CD4-positive, CD25-positive, alpha-beta regulatory T cell (primary cell): ENCODE measurements around the gene MSANTD3. TPM values are rescaled to one million over a fixed set of nuclear protein-coding genes. Genes with fewer than 3 reads are reported as not detected.
"Not testable (repeated sequence)": the region's sequence is repeated elsewhere in the genome, so short reads cannot be mapped to it uniquely, and the experiment has no call there.

Experiments
- ATAC-seq, 2 donors: fragments of 150-1000 bp; cut with Tn5 transposase; one replicate each; pipeline ENCODE4 v1.10.0; 2021; ENCODE audit warnings: low read depth in 2 of 2, moderate number of reproducible peaks in 2 of 2, moderate library complexity in 1 of 2
- DNase-seq, 3 donors: peaks; one replicate each; pipeline versions ENCODE4 v3.0.0 to v3.0.0-alpha.2; 2012 to 2022; ENCODE audit warnings: mixed read lengths in 1 of 3
- H3K27ac ChIP-seq: one replicate; pipeline ENCODE4 v1.7.0; 2013; ENCODE audit warnings: mild to moderate bottlenecking, low read length; ENCODE audit not compliant: insufficient read depth, poor library complexity, severe bottlenecking
- H3K27me3 ChIP-seq: one replicate; pipeline ENCODE4 v1.7.0; 2013; ENCODE audit warnings: low read length; ENCODE audit not compliant: control insufficient read depth, insufficient read depth
- H3K36me3 ChIP-seq: one replicate; pipeline ENCODE4 v1.7.0; 2013; ENCODE audit warnings: mild to moderate bottlenecking, low read length, moderate library complexity; ENCODE audit not compliant: control insufficient read depth, insufficient read depth
- H3K4me1 ChIP-seq: 2 replicates; pipeline ENCODE4 v1.7.0; 2013; ENCODE audit warnings: mild to moderate bottlenecking, low read length; ENCODE audit not compliant: insufficient read depth, control insufficient read depth, poor library complexity, severe bottlenecking
- H3K4me3 ChIP-seq: one replicate; pipeline ENCODE4 v1.7.0; 2013; ENCODE audit warnings: low read depth, mild to moderate bottlenecking, low read length, moderate library complexity
- H3K9me3 ChIP-seq, 2 experiments: 1 replicate in 1 of 2; 2 replicates in 1 of 2; pipeline ENCODE4 v1.7.0; 2013; ENCODE audit warnings: low read length in 2 of 2, mild to moderate bottlenecking in 1 of 2, moderate library complexity in 1 of 2; ENCODE audit not compliant: control insufficient read depth in 2 of 2
- H3K27ac Mint-ChIP-seq, 3 donors: one replicate each; pipeline ENCODE4 v1.8.0; 2020 to 2022; ENCODE audit warnings: mild to moderate bottlenecking in 3 of 3, mixed read lengths in 3 of 3, moderate library complexity in 2 of 3
- H3K27me3 Mint-ChIP-seq: one replicate; pipeline ENCODE4 v1.8.0; 2022; ENCODE audit warnings: mild to moderate bottlenecking, mixed read lengths
- H3K36me3 Mint-ChIP-seq: one replicate; pipeline ENCODE4 v1.8.0; 2020; ENCODE audit warnings: mixed read lengths
- H3K4me1 Mint-ChIP-seq, 4 donors: one replicate each; pipeline ENCODE4 v1.8.0; 2020 to 2022; ENCODE audit warnings: mixed read lengths in 4 of 4, mild to moderate bottlenecking in 1 of 4
- H3K4me3 Mint-ChIP-seq, 4 donors: one replicate each; pipeline ENCODE4 v1.8.0; 2020 to 2022; ENCODE audit warnings: mild to moderate bottlenecking in 4 of 4, mixed read lengths in 4 of 4, moderate library complexity in 3 of 4
- H3K9me3 Mint-ChIP-seq, 7 donors: one replicate each; pipeline ENCODE4 v1.8.0; 2020 to 2022; ENCODE audit warnings: mixed read lengths in 7 of 7, mild to moderate bottlenecking in 3 of 7, moderate library complexity in 2 of 7
- polyA plus RNA-seq, 4 donors: library from polyadenylated mRNA; unstranded; fragments of 300-500 nt; fragmentation: Illumina TruSeq; gene quantifications; one replicate each; pipeline ENCODE4 v1.2.3, GENCODE V29; 2021
- total RNA-seq: library from RNA; stranded (reverse); gene quantifications from one replicate; pipeline ENCODE4 v1.2.3, GENCODE V29; 2022

MSANTD3 gene
- total and polyA plus RNA-seq, 5 donors from 2014 or later = 3.0 to 5.9 (median 3.9) TPM

DNA sequence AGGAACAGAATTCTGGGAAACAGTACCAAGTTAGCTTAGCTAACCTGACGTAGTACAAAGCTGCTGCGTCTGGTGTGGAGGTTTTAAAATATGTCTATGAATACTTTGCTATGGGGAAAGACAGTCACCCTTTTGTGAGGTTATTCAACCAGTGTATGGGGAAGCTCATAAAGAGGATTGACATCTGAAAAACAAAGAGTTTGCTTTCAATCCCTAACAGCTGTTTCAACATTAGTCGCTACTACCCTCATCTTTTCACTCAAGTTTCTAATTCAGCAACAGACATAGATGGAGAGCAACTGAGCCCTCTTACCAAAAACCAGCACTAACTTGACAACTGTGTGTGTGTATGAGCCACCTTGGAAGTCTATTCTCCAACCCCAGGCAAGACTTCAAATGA lies 7.8 kb upstream of the MSANTD3 start:
- Mint-ChIP-seq H3K36me3 (no peaks in the 10 kb centered on the region), H3K27ac (no peak overlapping the region), H3K4me3 (no peak overlapping the region), H3K4me1 (no peaks in the 10 kb centered on the region), H3K27me3 (peaks cover 68% of the 10 kb centered on the region), H3K9me3 (peaks cover 0 to 1% (median 0%) of the 10 kb centered on the region in 7 donors)
- DNase-seq = no peak
- Histone ChIP-seq H3K36me3 (no peaks in the 10 kb centered on the region), H3K27ac (no peak overlapping the region), H3K4me1 (no peaks in the 10 kb centered on the region), H3K27me3 (peaks cover 17% of the 10 kb centered on the region), H3K4me3 (no peak overlapping the region), H3K9me3 (no peaks in the 10 kb centered on the region)
- ATAC-seq = no peak

DNA sequence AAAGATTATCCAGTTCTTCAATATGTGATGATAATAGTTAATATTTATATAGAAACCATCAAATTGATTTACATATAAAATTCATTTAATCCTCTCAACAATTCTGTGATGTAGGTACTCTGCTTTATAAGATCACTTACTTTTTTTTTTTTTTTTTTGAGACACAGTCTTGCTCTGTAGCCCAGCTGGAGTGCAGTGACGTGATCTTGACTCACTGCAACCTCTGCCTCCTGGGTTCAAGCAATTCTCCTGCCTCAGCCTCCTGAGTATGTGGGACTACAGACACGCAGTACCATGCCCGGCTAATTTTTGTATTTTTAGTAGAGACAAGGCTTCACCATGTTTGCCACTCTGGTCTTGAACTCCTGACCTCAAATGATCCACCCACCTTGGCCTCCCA lies 5.8 kb upstream of the MSANTD3 start:
- not testable (repeated sequence) for H3K27ac Mint-ChIP-seq, H3K4me3 Mint-ChIP-seq, H3K27ac ChIP-seq, H3K4me3 ChIP-seq, H3K4me1 Mint-ChIP-seq, H3K36me3 Mint-ChIP-seq, ATAC-seq, DNase-seq, H3K4me1 ChIP-seq, H3K36me3 ChIP-seq, H3K9me3 ChIP-seq, H3K9me3 Mint-ChIP-seq
- H3K27me3 ChIP-seq = peaks cover 12% of the 10 kb centered on the region
- peaks cover 74% of the 10 kb centered on the region for H3K27me3 Mint-ChIP-seq

DNA sequence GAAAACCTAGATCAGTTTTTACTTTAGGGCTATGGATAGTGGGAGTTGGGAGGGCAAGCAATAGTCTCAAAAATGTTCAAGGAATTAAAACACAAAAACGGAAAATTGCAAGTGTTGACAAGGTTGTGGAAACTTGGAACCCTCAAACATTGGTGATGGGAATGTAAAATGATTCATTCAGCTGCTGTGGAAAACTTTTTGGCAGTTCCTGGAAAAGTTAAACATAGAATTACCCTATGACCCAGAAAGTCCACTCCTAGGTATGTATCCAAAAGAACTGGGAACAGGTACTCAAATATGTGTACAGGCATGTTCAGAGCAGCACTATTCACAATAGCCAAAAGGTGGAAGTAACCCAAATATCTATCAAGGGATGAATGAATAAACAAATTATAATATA lies 1.2 kb upstream of the MSANTD3 start:
- peak overlapping the region; percentile 92 to 99 (median 96) for H3K4me3 Mint-ChIP-seq
- H3K9me3 Mint-ChIP-seq = peaks cover 0 to 3% (median 0%) of the 10 kb centered on the region in 7 donors
- Histone ChIP-seq H3K27ac (no peak overlapping the region), H3K4me3 (no peak overlapping the region), H3K9me3 (no peaks in the 10 kb centered on the region), H3K4me1 (peaks cover 17% of the 10 kb centered on the region), H3K36me3 (no peaks in the 10 kb centered on the region), H3K27me3 (no peaks in the 10 kb centered on the region)
- no peak for DNase-seq
- H3K36me3 Mint-ChIP-seq = no peaks in the 10 kb centered on the region
- ATAC-seq = no peak
- H3K27ac Mint-ChIP-seq = no peak overlapping the region
- H3K4me1 Mint-ChIP-seq = peaks cover 20 to 36% (median 30%) of the 10 kb centered on the region in 4 donors
- H3K27me3 Mint-ChIP-seq = peaks cover 38% of the 10 kb centered on the region

DNA sequence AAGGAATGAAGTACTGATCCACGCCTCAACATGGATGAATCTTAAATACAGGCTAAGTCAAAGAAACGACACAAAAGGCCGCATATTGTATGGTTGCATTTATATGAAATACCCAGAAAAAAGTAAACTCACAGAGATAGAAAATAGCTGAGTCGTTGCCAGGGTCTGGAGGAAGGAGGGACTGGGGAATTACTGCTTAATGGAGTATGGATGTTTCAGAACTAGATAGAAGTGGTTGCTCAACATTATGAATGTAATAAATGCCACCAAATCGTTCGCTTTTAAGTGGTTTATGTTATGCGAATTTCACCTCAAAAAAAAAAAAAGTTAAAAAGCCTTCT lies 784 bp upstream of the MSANTD3 start:
- no peak for DNase-seq
- Histone ChIP-seq H3K4me1 (peaks cover 17% of the 10 kb centered on the region), H3K9me3 (no peaks in the 10 kb centered on the region), H3K27ac (no peak overlapping the region), H3K27me3 (no peaks in the 10 kb centered on the region), H3K4me3 (peak overlapping the region; percentile 79), H3K36me3 (no peaks in the 10 kb centered on the region)
- Mint-ChIP-seq H3K36me3 (no peaks in the 10 kb centered on the region), H3K4me1 (peaks cover 20 to 36% (median 30%) of the 10 kb centered on the region in 4 donors), H3K27me3 (peaks cover 36% of the 10 kb centered on the region), H3K27ac (peak overlapping the region; percentile 81 to 98 (median 96)), H3K9me3 (peaks cover 0 to 3% (median 0%) of the 10 kb centered on the region in 7 donors), H3K4me3 (peak overlapping the region; percentile 92 to 99 (median 96))
- ATAC-seq = no peak

- ATAC-seq (peak; percentile 32 to 35), DNase-seq (peak in 2 of 3 donors; percentile 37 to 41)
- Mint-ChIP-seq H3K27me3 (peaks cover 23% of the 10 kb centered on the region), H3K4me3 (peak overlapping the region; percentile 71 to 93 (median 80)), H3K9me3 (peaks cover 0 to 3% (median 0%) of the 10 kb centered on the region in 7 donors), H3K27ac (peak overlapping the region; percentile 0 to 29 (median 6)), H3K4me1 (peaks cover 20 to 37% (median 31%) of the 10 kb centered on the region in 4 donors), H3K36me3 (no peaks in the 10 kb centered on the region)
- Histone ChIP-seq H3K4me1 (peaks cover 17% of the 10 kb centered on the region), H3K27me3 (no peaks in the 10 kb centered on the region), H3K9me3 (no peaks in the 10 kb centered on the region), H3K27ac (no peak overlapping the region), H3K4me3 (peak overlapping the region; percentile 67), H3K36me3 (no peaks in the 10 kb centered on the region)
These were observed 672 bp downstream of the MSANTD3 start for GRCh38 chr9:100427366-100428263.

- no peaks in the 10 kb centered on the region for H3K27me3 ChIP-seq
- H3K4me1 ChIP-seq = peaks cover 17% of the 10 kb centered on the region
- no peak overlapping the region for H3K4me3 ChIP-seq
- no peaks in the 10 kb centered on the region for H3K36me3 ChIP-seq
- Mint-ChIP-seq H3K4me3 (peak overlapping the region in 3 of 4 donors; percentile 71 to 85 (median 77)), H3K27me3 (peaks cover 11% of the 10 kb centered on the region), H3K27ac (peak overlapping the region; percentile 29 to 72 (median 41)), H3K36me3 (no peaks in the 10 kb centered on the region), H3K4me1 (peaks cover 20 to 39% (median 33%) of the 10 kb centered on the region in 4 donors), H3K9me3 (peaks cover 0 to 2% (median 0%) of the 10 kb centered on the region in 7 donors)
- H3K9me3 ChIP-seq = no peaks in the 10 kb centered on the region
- DNase-seq (no peak), ATAC-seq (no peak)
- H3K27ac ChIP-seq = no peak overlapping the region
These were observed 2.1 kb downstream of the MSANTD3 start for GRCh38 chr9:100428871-100429654.

DNA sequence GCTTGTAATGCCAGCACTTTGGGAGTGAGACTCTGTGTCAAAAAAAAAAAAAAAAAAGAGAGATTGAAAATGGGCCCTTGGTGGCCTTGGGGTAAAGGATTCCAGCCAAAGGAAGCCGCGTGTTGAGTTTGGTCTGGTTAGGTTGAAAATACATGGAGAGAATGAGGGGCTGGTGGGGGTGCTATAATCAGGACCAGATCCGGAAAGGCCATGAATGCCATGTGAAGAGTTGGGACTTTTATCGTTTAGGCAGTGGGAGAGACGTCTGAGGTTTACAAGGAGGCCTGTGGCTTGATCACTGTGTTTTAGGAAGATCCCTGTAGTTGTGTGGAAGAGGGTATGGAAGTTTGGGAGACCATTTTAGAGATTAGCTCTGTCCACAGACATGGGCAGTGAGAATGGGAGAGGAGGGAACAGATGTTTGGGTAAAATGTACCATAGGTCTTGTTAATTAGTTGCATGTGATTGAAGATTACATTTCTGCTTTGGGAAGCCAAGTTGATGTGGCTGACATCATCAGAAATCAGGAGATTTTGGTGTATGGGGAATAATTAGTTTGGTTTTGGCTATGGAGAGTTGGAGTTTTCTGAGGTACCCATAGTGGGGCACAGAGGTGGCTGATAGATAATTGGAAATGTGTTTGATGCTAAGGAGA lies 3.5 kb downstream of the MSANTD3 start:
- H3K36me3 ChIP-seq = no peaks in the 10 kb centered on the region
- no peaks in the 10 kb centered on the region for H3K36me3 Mint-ChIP-seq
- no peaks in the 10 kb centered on the region for H3K27me3 ChIP-seq
- DNase-seq (no peak), ATAC-seq (no peak)
- H3K27ac ChIP-seq = no peak overlapping the region
- H3K4me1 Mint-ChIP-seq = peaks cover 20 to 39% (median 33%) of the 10 kb centered on the region in 4 donors
- H3K4me1 ChIP-seq = peaks cover 17% of the 10 kb centered on the region
- H3K27me3 Mint-ChIP-seq = peaks cover 7% of the 10 kb centered on the region
- H3K4me3 ChIP-seq = no peak overlapping the region
- peak overlapping the region in 1 of 3 donors; percentile 18 for H3K27ac Mint-ChIP-seq
- peaks cover 0 to 2% (median 0%) of the 10 kb centered on the region in 7 donors for H3K9me3 Mint-ChIP-seq
- H3K4me3 Mint-ChIP-seq = peak overlapping the region in 1 of 4 donors; percentile 31
- H3K9me3 ChIP-seq = no peaks in the 10 kb centered on the region
